Mammary epithelial cell (primary cell): ENCODE results near the gene NUP107.

Experiments used
- EZH2 ChIP-seq: IDR thresholded peaks from 2 replicates; pipeline ENCODE4 v1.6.1; 2012; ENCODE audit warnings: low read length, inconsistent platforms, borderline replicate concordance
- TF ChIP-seq, protein P1 (sequence below), 2 donors: IDR thresholded peaks in 1 of 2; conservative IDR thresholded peaks in 1 of 2; 2 replicates each; pipeline ENCODE4 v1.5.1; 2011 to 2012; ENCODE audit warnings: inconsistent platforms in 2 of 2, low read length in 2 of 2, mild to moderate bottlenecking in 2 of 2, control low read depth in 1 of 2, low read depth in 1 of 2; ENCODE audit not compliant: insufficient read depth in 1 of 2; ENCODE audit errors: extremely low read depth in 1 of 2

DNA sequence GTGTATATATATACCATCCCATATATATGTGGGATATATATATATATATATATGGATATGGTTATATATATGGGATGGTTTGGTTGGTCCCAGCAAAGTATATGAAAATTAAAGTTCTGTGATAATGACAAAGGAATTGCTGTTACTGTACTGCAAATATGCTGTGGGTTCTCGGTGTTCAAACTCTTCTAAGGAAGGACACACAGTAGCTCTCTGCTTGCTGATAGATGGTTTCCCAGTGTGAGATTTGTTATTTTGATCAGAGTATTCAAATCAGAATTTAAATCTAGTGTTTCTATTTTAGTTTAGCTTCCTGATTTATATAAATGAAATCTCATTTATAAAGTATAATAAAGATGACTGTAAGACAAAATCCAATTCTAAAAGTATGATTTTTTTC, 78.9 kb downstream of the NUP107 start:
- TF ChIP-seq, protein P1, sequence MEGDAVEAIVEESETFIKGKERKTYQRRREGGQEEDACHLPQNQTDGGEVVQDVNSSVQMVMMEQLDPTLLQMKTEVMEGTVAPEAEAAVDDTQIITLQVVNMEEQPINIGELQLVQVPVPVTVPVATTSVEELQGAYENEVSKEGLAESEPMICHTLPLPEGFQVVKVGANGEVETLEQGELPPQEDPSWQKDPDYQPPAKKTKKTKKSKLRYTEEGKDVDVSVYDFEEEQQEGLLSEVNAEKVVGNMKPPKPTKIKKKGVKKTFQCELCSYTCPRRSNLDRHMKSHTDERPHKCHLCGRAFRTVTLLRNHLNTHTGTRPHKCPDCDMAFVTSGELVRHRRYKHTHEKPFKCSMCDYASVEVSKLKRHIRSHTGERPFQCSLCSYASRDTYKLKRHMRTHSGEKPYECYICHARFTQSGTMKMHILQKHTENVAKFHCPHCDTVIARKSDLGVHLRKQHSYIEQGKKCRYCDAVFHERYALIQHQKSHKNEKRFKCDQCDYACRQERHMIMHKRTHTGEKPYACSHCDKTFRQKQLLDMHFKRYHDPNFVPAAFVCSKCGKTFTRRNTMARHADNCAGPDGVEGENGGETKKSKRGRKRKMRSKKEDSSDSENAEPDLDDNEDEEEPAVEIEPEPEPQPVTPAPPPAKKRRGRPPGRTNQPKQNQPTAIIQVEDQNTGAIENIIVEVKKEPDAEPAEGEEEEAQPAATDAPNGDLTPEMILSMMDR (conservative IDR thresholded peaks at IDR 0.05 in 1 of 2, IDR thresholded peaks at IDR 0.05 in 1 of 2; ENCODE audit: extremely low read depth in 1 of 2, insufficient read depth in 1 of 2, low read depth in 1 of 2, low read length in 2 of 2): no peak
- no peak for TF ChIP-seq EZH2
